ENCODE data around the gene PCBD2. TPM values are rescaled to one million over a fixed set of nuclear protein-coding genes. Genes with fewer than 3 reads are reported as not detected.

PCBD2 gene
- total and polyA plus RNA-seq, 2 of the 8 experiments (the other 6 are each of a cell fraction or from before 2014, with no cell fraction given), result 4.8 to 10.3 TPM

GRCh38 chr5:134939500-134939899 lies 34.6 kb downstream of the PCBD2 start (continued):
- TF ChIP-seq CHD7 (IDR thresholded peaks at IDR 0.05; ENCODE audit: insufficient replicate concordance, low read length) (no peak), TCF12 (IDR thresholded peaks at IDR 0.05; ENCODE audit: low read depth, low read length) (no peak), CBX5 (IDR thresholded peaks at IDR 0.05; ENCODE audit: low read depth, low read length) (no peak), ATF3 (IDR thresholded peaks at IDR 0.05; ENCODE audit: insufficient read depth, low read depth, low read length) (no peak), ZNF274 (IDR thresholded peaks at IDR 0.05; ENCODE audit: borderline replicate concordance, extremely low read depth, low read length) (no peak)
